ENCODE results near the gene CPT1C. TPM values are rescaled to one million over a fixed set of nuclear protein-coding genes. Genes with fewer than 3 reads are reported as not detected.
A peak's percentile ranks its signal among the peaks of the same experiment; 100 is the strongest.

The CPT1C gene
- total and polyA plus RNA-seq, 2 donors (not counting 3 experiments of a cell fraction or from before 2014, with no cell fraction given), result 45.7 to 80.8 TPM

DNA sequence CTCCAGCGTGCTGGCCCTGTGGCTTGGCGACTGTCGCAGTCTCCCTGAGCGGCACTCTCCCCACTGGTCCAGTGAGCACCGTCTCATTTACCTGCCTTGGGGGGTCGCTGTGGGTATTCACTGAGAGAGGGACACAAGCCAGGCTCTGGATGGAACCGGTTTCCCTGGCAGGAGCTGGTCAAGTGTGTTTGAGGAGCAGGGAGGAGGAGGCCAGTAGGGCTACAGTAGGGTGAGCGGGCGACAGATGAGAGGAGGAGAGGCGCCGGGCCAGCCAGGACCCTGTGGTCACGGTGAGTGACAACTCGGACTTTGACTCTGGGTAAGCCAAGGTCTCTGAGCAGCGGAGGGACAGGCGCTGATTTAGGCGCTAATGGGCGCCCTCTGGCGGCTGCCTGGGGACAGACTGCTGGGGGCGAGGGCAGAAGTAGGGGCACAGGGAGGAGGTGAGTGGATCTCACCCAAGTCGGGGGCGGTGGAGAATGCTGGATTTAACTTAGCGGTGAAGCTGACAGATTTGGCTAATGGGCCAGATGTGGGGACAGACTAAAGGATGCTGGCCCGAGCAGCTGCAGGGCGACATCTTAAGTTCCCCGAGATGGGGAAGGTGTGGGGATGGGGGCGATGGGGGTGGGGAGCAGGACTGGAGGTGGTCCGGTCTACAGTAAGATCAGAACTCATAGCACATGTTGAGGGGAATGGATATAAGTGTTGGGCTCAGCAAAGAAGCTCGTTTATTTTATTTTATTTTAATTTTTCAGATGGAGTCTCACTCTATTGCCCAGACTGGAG is 18.6 kb upstream of the CPT1C start:
- intact Hi-C loops (cut with micrococcal nuclease), result loop anchor here (1.0 to 2.0 kb wide), 2 partner anchors 82 to 170 kb away; no protein-coding TSS in a partner anchor
- Histone ChIP-seq H3K4me3 (replicated peaks in 1 of 3; ENCODE audit: insufficient read depth in 1 of 3, low read depth in 1 of 3, low read length in 3 of 3) (peak overlapping the region in 1 of 3 experiments; percentile 26), H3K36me3 (ENCODE audit: control insufficient read depth in 2 of 2, extremely low read depth in 1 of 2, insufficient read depth in 2 of 2, low read length in 2 of 2) (no peaks in the 10 kb centered on the region), H3K4me1 (ENCODE audit: control insufficient read depth, extremely low read depth, insufficient read depth, low read length) (peaks cover 5% of the 10 kb centered on the region), H3K9ac (replicated peaks; ENCODE audit: extremely low read depth, insufficient read depth, low read length) (peak overlapping the region; percentile 18), H2AFZ (ENCODE audit: low read depth, low read length) (peak overlapping the region; percentile 82), H3K4me2 (ENCODE audit: insufficient read depth, low read length) (peak overlapping the region; percentile 19), H3K27me3 (ENCODE audit: control insufficient read depth in 2 of 2, insufficient read depth in 2 of 2, low read length in 2 of 2) (no peaks in the 10 kb centered on the region), H3K79me2 (ENCODE audit: control insufficient read depth, insufficient read depth, low read length) (peaks cover 4% of the 10 kb centered on the region), H3K9me1 (replicated peaks; ENCODE audit: control insufficient read depth, extremely low read depth, insufficient read depth, low read length) (no peaks in the 10 kb centered on the region), H3K27ac (ENCODE audit: insufficient read depth, low read depth, low read length) (no peak overlapping the region), H3K9me3 (replicated peaks; ENCODE audit: control insufficient read depth, insufficient read depth, low read length) (no peaks in the 10 kb centered on the region), H4K20me1 (replicated peaks; ENCODE audit: control insufficient read depth, extremely low read depth, insufficient read depth, low read length) (no peaks in the 10 kb centered on the region)
- dilution Hi-C loops (cut with MboI; ENCODE audit: extremely low pct_ligation_motif_present, low sequenced_read_pairs), result no loop called here
- FAIRE-seq (peak; percentile 93), DNase-seq (ENCODE audit: low read depth, low spot score) (peak; percentile 81)
- BruUV-seq (replicated peaks), result no TSS peak
- TF ChIP-seq, protein P1, sequence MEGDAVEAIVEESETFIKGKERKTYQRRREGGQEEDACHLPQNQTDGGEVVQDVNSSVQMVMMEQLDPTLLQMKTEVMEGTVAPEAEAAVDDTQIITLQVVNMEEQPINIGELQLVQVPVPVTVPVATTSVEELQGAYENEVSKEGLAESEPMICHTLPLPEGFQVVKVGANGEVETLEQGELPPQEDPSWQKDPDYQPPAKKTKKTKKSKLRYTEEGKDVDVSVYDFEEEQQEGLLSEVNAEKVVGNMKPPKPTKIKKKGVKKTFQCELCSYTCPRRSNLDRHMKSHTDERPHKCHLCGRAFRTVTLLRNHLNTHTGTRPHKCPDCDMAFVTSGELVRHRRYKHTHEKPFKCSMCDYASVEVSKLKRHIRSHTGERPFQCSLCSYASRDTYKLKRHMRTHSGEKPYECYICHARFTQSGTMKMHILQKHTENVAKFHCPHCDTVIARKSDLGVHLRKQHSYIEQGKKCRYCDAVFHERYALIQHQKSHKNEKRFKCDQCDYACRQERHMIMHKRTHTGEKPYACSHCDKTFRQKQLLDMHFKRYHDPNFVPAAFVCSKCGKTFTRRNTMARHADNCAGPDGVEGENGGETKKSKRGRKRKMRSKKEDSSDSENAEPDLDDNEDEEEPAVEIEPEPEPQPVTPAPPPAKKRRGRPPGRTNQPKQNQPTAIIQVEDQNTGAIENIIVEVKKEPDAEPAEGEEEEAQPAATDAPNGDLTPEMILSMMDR (IDR thresholded peaks at IDR 0.05; ENCODE audit: extremely low read depth in 1 of 2, insufficient read depth in 1 of 2, low read depth in 1 of 2, low read length in 2 of 2), result peak; percentile 95 to 97
- TF ChIP-seq GATA2 (IDR thresholded peaks at IDR 0.05; ENCODE audit: insufficient read depth, insufficient read length, low read depth, low read length) (no peak), FOS (IDR thresholded peaks at IDR 0.05; ENCODE audit: borderline replicate concordance, insufficient read depth, low read length) (no peak), EZH2 (IDR thresholded peaks at IDR 0.05; ENCODE audit: borderline replicate concordance, low read depth, low read length, severe bottlenecking) (no peak)
- ChIA-PET POLR2A (no interaction called here), CTCF (interaction anchor here (0.7 to 2.9 kb wide), 14 partner anchors 8 to 169 kb away, joined by 3 to 10 read pairs (median 4); partner anchors contain the start of genes RRAS and SCAF1)
